HEK293 (cell line): ENCODE results near the gene ABHD14A.

Experiments
- CTCF ChIA-PET: fragments of 350-600 bp; formaldehyde crosslinking; extraction: SDS; loops from one replicate; lab custom pipeline; 2021; ENCODE audit warnings: antibody characterized with exemption; lab: Yijun Ruan, JAX
- POLR2A ChIA-PET: fragments of 300-600 bp; formaldehyde crosslinking; extraction: SDS; loops from one replicate; lab custom pipeline; 2020; ENCODE audit warnings: antibody characterized with exemption, inconsistent platforms; lab: Yijun Ruan, JAX
- H3K27ac ChIP-seq: fragments of 200-500 bp; sonication (Bioruptor generic); 2 replicates; pipeline ENCODE4 v1.5.1; 2014; ENCODE audit warnings: low read depth, low read length, control low read depth, inconsistent platforms; ENCODE audit errors: extremely low read depth
- H3K36me3 ChIP-seq, 2 experiments: fragments of 200-500 bp in 1 of 2; sonication (Bioruptor generic) in 1 of 2; 1 replicate in 1 of 2; 2 replicates in 1 of 2; pipeline ENCODE4 v1.5.1; 2014 to 2017; ENCODE audit warnings: inconsistent platforms in 2 of 2, low read length in 2 of 2; ENCODE audit not compliant: control insufficient read depth in 2 of 2, insufficient read depth in 1 of 2
- H3K4me1 ChIP-seq: fragments of 200-500 bp; sonication (Bioruptor generic); 2 replicates; pipeline ENCODE4 v1.5.1; 2014; ENCODE audit warnings: mild to moderate bottlenecking, low read length, inconsistent platforms; ENCODE audit not compliant: control insufficient read depth, insufficient read depth
- H3K4me3 ChIP-seq: 2 replicates; pipeline ENCODE4 v1.5.1; 2011; ENCODE audit warnings: low read depth, mild to moderate bottlenecking, control low read depth, low read length, moderate library complexity
- H3K9me3 ChIP-seq: fragments of 200-500 bp; sonication (Bioruptor generic); 2 replicates; pipeline ENCODE4 v1.5.1; 2014; ENCODE audit warnings: low read depth, low read length, inconsistent platforms; ENCODE audit not compliant: control insufficient read depth, insufficient read depth
- HOXA7 ChIP-seq: sonication (generic); formaldehyde crosslinking; IDR thresholded peaks from 2 replicates; pipeline ENCODE4 v1.8.1; 2022; ENCODE audit warnings: missing genetic modification reagents, borderline replicate concordance
- MEIS1 ChIP-seq: sonication (generic); formaldehyde crosslinking; IDR thresholded peaks from 2 replicates; pipeline ENCODE4 v1.8.1; 2022; ENCODE audit warnings: missing genetic modification reagents, mild to moderate bottlenecking, borderline replicate concordance
- SP3 ChIP-seq: fragments of 450-650 bp; formaldehyde crosslinking; IDR thresholded peaks from 2 replicates; pipeline ENCODE4 v1.5.1; 2016; ENCODE audit warnings: missing biosample characterization, missing genetic modification characterization
- ZBTB48 ChIP-seq: fragments of 450-650 bp; formaldehyde crosslinking; IDR thresholded peaks from 2 replicates; pipeline ENCODE4 v1.5.1; 2016; ENCODE audit warnings: missing biosample characterization, missing genetic modification characterization
- ZNF174 ChIP-seq: fragments of 450-650 bp; formaldehyde crosslinking; IDR thresholded peaks from 2 replicates; pipeline ENCODE4 v1.5.0; 2017; ENCODE audit warnings: missing biosample characterization, mild to moderate bottlenecking, missing genetic modification characterization
- ZNF2 ChIP-seq: fragments of 450-650 bp; formaldehyde crosslinking; IDR thresholded peaks from 2 replicates; pipeline ENCODE4 v1.5.1; 2016; ENCODE audit warnings: missing biosample characterization, missing genetic modification characterization
- ZNF292 ChIP-seq: fragments of 450-650 bp; formaldehyde crosslinking; IDR thresholded peaks from 2 replicates; pipeline ENCODE4 v1.5.1; 2016; ENCODE audit warnings: low read depth, missing biosample characterization, missing genetic modification characterization, borderline replicate concordance
- ZNF302 ChIP-seq: fragments of 450-650 bp; formaldehyde crosslinking; IDR thresholded peaks from 2 replicates; pipeline ENCODE4 v1.5.1; 2016; ENCODE audit warnings: missing biosample characterization, missing genetic modification characterization, low read depth
- ZNF555 ChIP-seq: fragments of 450-650 bp; formaldehyde crosslinking; conservative IDR thresholded peaks from 2 replicates; pipeline ENCODE4 v1.5.1; 2017; ENCODE audit warnings: missing biosample characterization, mild to moderate bottlenecking, missing genetic modification characterization, inconsistent platforms
- ZNF561 ChIP-seq: fragments of 450-650 bp; IDR thresholded peaks from 2 replicates; pipeline ENCODE4 v1.5.1; 2018; ENCODE audit warnings: missing biosample characterization, missing genetic modification characterization, borderline replicate concordance
- ZNF621 ChIP-seq: fragments of 450-650 bp; formaldehyde crosslinking; IDR thresholded peaks from 2 replicates; pipeline ENCODE4 v1.5.1; 2017; ENCODE audit warnings: missing biosample characterization, missing genetic modification characterization
- ZNF658 ChIP-seq: fragments of 450-650 bp; formaldehyde crosslinking; IDR thresholded peaks from 2 replicates; pipeline ENCODE4; 2016; ENCODE audit warnings: missing biosample characterization, missing genetic modification characterization
- ZNF660 ChIP-seq: fragments of 450-650 bp; IDR thresholded peaks from 2 replicates; pipeline ENCODE4 v1.5.1; 2018; ENCODE audit warnings: missing biosample characterization, mild to moderate bottlenecking, missing genetic modification characterization
- ZXDB ChIP-seq: fragments of 450-650 bp; formaldehyde crosslinking; IDR thresholded peaks from 2 replicates; pipeline ENCODE4 v1.5.1; 2016; ENCODE audit warnings: missing biosample characterization, missing genetic modification characterization
- TF ChIP-seq, protein P1 (sequence below): fragments of 450-650 bp; formaldehyde crosslinking; IDR thresholded peaks from 2 replicates; pipeline ENCODE4 v1.5.1; 2016; ENCODE audit warnings: missing biosample characterization, missing genetic modification characterization
- TF ChIP-seq, protein P2 (sequence below): fragments of 450-650 bp; formaldehyde crosslinking; IDR thresholded peaks from 2 replicates; pipeline ENCODE4 v1.5.1; 2016; ENCODE audit warnings: missing biosample characterization, missing genetic modification characterization
- TF ChIP-seq, protein P3 (sequence below): IDR thresholded peaks from 2 replicates; pipeline ENCODE4 v1.6.1; 2011; ENCODE audit warnings: mild to moderate bottlenecking, low read depth, low read length, borderline replicate concordance
- TF ChIP-seq, protein P4 (sequence below): fragments of 450-650 bp; formaldehyde crosslinking; IDR thresholded peaks from 2 replicates; pipeline ENCODE4 v1.5.1; 2016; ENCODE audit warnings: missing biosample characterization, missing genetic modification characterization
- TF ChIP-seq, protein P5 (sequence below): fragments of 450-650 bp; formaldehyde crosslinking; IDR thresholded peaks from 2 replicates; pipeline ENCODE4 v1.5.1; 2016; ENCODE audit warnings: missing biosample characterization, missing genetic modification characterization, borderline replicate concordance

Gene ABHD14A

DNA sequence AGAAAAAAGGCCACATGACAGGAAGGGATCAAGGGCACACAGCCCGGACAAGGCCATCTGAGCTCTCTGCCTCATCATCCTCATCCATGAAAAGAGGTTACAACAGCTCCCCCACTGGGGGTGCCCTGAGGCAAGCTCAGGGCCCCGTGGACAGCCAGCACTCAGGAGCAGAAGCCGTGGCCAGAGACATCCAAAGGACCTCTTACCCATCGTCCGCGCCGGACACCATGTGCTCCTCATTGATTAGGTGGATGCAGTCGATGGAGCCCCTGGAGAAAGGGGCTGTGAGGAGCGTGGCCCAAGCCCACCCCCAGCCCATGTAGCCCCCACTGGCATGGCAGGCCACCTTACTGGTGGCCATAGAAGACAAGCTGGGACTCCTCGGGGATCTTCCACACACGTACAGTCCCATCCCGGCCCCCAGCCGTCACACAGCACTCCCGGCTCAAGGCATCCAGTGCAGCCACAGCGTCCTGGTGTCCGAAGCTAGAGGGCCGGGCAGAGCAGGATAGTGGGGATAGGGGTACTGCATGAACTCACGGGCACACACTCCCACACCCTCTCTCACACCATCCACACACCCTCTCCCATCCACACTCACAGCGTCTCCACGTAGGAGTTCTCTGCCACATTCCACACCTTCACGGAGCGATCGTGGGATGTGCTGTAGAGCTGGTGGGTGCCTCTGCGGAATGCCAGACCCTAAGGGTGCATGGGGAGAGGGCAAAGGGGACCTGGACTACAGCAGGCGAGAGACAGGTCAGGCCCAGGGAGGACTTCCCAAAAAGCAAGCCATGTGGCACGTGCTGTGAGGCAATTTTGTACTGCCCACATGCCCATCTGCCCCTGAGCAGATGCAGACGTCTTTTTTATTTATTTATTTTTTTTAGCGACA lies 39.6 kb upstream of the ABHD14A start (continued):
- TF ChIP-seq, protein P1, sequence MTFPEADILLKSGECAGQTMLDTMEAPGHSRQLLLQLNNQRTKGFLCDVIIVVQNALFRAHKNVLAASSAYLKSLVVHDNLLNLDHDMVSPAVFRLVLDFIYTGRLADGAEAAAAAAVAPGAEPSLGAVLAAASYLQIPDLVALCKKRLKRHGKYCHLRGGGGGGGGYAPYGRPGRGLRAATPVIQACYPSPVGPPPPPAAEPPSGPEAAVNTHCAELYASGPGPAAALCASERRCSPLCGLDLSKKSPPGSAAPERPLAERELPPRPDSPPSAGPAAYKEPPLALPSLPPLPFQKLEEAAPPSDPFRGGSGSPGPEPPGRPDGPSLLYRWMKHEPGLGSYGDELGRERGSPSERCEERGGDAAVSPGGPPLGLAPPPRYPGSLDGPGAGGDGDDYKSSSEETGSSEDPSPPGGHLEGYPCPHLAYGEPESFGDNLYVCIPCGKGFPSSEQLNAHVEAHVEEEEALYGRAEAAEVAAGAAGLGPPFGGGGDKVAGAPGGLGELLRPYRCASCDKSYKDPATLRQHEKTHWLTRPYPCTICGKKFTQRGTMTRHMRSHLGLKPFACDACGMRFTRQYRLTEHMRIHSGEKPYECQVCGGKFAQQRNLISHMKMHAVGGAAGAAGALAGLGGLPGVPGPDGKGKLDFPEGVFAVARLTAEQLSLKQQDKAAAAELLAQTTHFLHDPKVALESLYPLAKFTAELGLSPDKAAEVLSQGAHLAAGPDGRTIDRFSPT (tag by site-specific recombination), result no peak
- no peak for TF ChIP-seq ZNF555 (tag by site-specific recombination)
- no peak for TF ChIP-seq ZBTB48 (tag by site-specific recombination)
- no peak for TF ChIP-seq HOXA7 (CRISPR knock-in tag)
- no peak for TF ChIP-seq ZNF292 (tag by site-specific recombination)
- TF ChIP-seq ZNF174 (tag by site-specific recombination), result no peak
- no peak for TF ChIP-seq ZNF302 (tag by site-specific recombination)
- no peak for TF ChIP-seq MEIS1

DNA sequence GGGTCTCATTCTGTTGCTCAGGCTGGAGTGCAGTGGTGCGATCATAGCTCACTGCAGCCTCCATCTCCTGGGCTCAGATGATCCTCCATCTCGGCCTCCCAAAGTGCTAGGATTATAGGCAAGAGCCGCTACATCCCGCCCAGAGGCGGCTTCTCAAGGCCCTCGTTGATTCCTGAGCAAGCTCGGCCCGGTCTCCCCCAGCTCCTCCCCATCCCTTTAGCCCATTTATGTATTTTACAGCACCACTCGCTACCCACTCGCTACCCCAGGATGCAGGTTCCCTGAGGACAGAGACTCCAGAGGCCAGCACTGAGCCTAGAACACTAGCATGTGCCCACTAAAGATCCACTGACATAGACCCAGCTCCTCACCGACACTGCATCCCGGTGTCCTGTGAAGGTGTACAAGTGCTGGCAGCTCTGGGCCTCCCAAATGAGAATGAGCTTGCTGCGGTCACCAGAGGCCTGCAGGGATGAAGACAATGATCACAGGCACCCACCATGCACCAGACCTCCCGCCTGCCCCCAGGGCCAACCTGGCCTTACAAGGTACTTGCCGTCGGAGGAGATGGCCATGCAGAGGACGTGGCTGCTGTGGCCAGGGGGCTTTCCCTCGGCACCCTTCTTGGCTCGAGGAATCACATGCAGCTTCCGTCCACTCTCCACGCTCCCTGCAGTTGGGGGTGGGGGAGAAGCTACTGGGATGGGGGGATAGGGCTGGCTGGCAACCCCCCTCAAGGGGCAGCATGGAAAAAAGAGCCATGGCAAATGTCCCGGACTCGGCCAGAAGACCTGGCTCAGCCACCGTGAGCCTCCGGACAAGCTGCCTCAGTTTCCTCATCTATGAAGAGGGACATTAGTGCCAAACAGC lies 38.7 kb upstream of the ABHD14A start:
- TF ChIP-seq, protein P2, sequence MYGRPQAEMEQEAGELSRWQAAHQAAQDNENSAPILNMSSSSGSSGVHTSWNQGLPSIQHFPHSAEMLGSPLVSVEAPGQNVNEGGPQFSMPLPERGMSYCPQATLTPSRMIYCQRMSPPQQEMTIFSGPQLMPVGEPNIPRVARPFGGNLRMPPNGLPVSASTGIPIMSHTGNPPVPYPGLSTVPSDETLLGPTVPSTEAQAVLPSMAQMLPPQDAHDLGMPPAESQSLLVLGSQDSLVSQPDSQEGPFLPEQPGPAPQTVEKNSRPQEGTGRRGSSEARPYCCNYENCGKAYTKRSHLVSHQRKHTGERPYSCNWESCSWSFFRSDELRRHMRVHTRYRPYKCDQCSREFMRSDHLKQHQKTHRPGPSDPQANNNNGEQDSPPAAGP (tag by site-specific recombination), result no peak
- TF ChIP-seq ZNF660 (tag by site-specific recombination), result no peak
- TF ChIP-seq HOXA7 (CRISPR knock-in tag), result no peak
- TF ChIP-seq, protein P3, sequence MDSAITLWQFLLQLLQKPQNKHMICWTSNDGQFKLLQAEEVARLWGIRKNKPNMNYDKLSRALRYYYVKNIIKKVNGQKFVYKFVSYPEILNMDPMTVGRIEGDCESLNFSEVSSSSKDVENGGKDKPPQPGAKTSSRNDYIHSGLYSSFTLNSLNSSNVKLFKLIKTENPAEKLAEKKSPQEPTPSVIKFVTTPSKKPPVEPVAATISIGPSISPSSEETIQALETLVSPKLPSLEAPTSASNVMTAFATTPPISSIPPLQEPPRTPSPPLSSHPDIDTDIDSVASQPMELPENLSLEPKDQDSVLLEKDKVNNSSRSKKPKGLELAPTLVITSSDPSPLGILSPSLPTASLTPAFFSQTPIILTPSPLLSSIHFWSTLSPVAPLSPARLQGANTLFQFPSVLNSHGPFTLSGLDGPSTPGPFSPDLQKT, result no peak
- no peak for TF ChIP-seq ZNF561 (tag by site-specific recombination)
- no peak for TF ChIP-seq ZNF2 (tag by site-specific recombination)
- TF ChIP-seq SP3, result no peak
- TF ChIP-seq, protein P4, sequence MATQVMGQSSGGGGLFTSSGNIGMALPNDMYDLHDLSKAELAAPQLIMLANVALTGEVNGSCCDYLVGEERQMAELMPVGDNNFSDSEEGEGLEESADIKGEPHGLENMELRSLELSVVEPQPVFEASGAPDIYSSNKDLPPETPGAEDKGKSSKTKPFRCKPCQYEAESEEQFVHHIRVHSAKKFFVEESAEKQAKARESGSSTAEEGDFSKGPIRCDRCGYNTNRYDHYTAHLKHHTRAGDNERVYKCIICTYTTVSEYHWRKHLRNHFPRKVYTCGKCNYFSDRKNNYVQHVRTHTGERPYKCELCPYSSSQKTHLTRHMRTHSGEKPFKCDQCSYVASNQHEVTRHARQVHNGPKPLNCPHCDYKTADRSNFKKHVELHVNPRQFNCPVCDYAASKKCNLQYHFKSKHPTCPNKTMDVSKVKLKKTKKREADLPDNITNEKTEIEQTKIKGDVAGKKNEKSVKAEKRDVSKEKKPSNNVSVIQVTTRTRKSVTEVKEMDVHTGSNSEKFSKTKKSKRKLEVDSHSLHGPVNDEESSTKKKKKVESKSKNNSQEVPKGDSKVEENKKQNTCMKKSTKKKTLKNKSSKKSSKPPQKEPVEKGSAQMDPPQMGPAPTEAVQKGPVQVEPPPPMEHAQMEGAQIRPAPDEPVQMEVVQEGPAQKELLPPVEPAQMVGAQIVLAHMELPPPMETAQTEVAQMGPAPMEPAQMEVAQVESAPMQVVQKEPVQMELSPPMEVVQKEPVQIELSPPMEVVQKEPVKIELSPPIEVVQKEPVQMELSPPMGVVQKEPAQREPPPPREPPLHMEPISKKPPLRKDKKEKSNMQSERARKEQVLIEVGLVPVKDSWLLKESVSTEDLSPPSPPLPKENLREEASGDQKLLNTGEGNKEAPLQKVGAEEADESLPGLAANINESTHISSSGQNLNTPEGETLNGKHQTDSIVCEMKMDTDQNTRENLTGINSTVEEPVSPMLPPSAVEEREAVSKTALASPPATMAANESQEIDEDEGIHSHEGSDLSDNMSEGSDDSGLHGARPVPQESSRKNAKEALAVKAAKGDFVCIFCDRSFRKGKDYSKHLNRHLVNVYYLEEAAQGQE (tag by site-specific recombination), result no peak
- no peak for TF ChIP-seq ZNF658 (tag by site-specific recombination)
- TF ChIP-seq, protein P5, sequence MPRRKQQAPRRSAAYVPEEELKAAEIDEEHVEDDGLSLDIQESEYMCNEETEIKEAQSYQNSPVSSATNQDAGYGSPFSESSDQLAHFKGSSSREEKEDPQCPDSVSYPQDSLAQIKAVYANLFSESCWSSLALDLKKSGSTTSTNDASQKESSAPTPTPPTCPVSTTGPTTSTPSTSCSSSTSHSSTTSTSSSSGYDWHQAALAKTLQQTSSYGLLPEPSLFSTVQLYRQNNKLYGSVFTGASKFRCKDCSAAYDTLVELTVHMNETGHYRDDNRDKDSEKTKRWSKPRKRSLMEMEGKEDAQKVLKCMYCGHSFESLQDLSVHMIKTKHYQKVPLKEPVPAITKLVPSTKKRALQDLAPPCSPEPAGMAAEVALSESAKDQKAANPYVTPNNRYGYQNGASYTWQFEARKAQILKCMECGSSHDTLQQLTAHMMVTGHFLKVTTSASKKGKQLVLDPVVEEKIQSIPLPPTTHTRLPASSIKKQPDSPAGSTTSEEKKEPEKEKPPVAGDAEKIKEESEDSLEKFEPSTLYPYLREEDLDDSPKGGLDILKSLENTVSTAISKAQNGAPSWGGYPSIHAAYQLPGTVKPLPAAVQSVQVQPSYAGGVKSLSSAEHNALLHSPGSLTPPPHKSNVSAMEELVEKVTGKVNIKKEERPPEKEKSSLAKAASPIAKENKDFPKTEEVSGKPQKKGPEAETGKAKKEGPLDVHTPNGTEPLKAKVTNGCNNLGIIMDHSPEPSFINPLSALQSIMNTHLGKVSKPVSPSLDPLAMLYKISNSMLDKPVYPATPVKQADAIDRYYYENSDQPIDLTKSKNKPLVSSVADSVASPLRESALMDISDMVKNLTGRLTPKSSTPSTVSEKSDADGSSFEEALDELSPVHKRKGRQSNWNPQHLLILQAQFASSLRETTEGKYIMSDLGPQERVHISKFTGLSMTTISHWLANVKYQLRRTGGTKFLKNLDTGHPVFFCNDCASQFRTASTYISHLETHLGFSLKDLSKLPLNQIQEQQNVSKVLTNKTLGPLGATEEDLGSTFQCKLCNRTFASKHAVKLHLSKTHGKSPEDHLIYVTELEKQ (tag by site-specific recombination), result no peak
- no peak for TF ChIP-seq ZNF621 (tag by site-specific recombination)
- TF ChIP-seq ZNF555 (tag by site-specific recombination), result no peak
- no peak for TF ChIP-seq ZXDB
- TF ChIP-seq, all 188 proteins: peak for 0
- POLR2A ChIA-PET, result no interaction called here
- H3K4me3 ChIP-seq, result no peak overlapping the region
- CTCF ChIA-PET, result interaction anchor here (0.5 kb wide), 1 partner anchor 69 kb away, joined by 3 read pairs; no protein-coding TSS in a partner anchor
- no peak overlapping the region for H3K27ac ChIP-seq
- H3K4me1 ChIP-seq, result no peaks in the 10 kb centered on the region
- H3K9me3 ChIP-seq, result no peaks in the 10 kb centered on the region
- peaks cover 0 to 61% of the 10 kb centered on the region in 2 experiments; a peak in 1 of 3 replicates for H3K36me3 ChIP-seq
